Measurements from ENCODE around the gene ZFP82. TPM values are rescaled to one million over a fixed set of nuclear protein-coding genes. Genes with fewer than 3 reads are reported as not detected.

Gene ZFP82
- total RNA-seq, 4 donors from 2014 or later = 3.5 to 7.0 (median 5.9) TPM

- no peak for TF ChIP-seq CTCF (IDR thresholded peaks at IDR 0.05; ENCODE audit: low read depth)
Measured at GRCh38 chr19:36371886-36372285, 46.6 kb downstream of the ZFP82 start.

DNA sequence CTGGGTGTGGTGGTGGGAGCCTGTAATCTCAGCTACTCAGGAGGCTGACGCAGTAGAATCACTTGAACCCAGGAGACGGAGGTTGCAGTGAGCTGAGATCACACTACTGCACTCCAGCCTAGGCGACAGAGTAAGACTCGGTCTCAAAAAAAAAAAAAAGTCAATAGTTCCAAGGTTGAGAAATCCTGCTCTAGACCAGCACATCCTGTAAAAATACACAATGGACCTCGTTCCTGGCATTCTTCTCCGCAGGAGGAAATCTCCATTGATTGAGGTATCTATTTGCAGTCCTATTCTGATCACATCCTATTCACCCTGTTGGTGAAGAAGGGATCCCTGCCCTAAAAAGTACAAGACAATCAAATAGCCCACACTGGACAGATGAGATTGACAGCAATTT, 54.6 kb downstream of the ZFP82 start:
- no peak for TF ChIP-seq CTCF (IDR thresholded peaks at IDR 0.05; ENCODE audit: low read depth)

Other genes with a start within 250 kb of the ZFP82 start
- gene ZNF565, start 204.0 kb downstream of the ZFP82 start, total RNA-seq = 1 to 10 TPM; 2.9 to 6.6 (median 5.1) TPM
- 10 to 100 TPM; 39.1 to 76.4 (median 69.2) TPM for gene ZNF146, start 203.5 kb downstream of the ZFP82 start, total RNA-seq
- gene ZFP14, start 39.4 kb downstream of the ZFP82 start, total RNA-seq = 1 to 10 TPM; 4.9 to 7.3 (median 5.7) TPM
- 10 to 100 TPM in 3 of 4 donors, 1 to 10 TPM in 1; 9.9 to 22.4 (median 13.8) TPM for gene ZNF566, start 70.9 kb upstream of the ZFP82 start, total RNA-seq
- 10 to 100 TPM in 1 of 4 donors, 1 to 10 TPM in 3; 8.8 to 19.4 (median 9.4) TPM for gene ZNF260, start 109.6 kb upstream of the ZFP82 start, total RNA-seq
- 10 to 100 TPM in 1 of 4 donors, 1 to 10 TPM in 3; 7.5 to 12.2 (median 9.5) TPM for gene ZNF529, start 154.6 kb upstream of the ZFP82 start, total RNA-seq
- 1 to 10 TPM; 2.8 to 8.6 (median 5.3) TPM for gene ZNF382, start 186.7 kb upstream of the ZFP82 start, total RNA-seq
- 1 to 10 TPM; 5.9 to 8.6 (median 8.1) TPM for gene ZNF461, start 248.2 kb upstream of the ZFP82 start, total RNA-seq